Endometrium (tissue), 2 donors: ENCODE results near the gene FMR1.

Experiments
- FAIRE-seq: peaks from 2 replicates; lab custom pipeline; 2012; peaks lifted over from hg19 to GRCh38; lab: Jason Lieb, UNC
- donor health status: control.
- donor health status: control.

Gene FMR1

GRCh38 chrX:147916375-147916968 lies 4.8 kb downstream of the FMR1 start:
- FAIRE-seq: no peak

- FAIRE-seq: no peak
Observed at GRCh38 chrX:147917700-147918695, 6.3 kb downstream of the FMR1 start.

GRCh38 chrX:147920161-147920666 lies 8.5 kb downstream of the FMR1 start:
- no peak for FAIRE-seq

GRCh38 chrX:147923605-147924004 lies 11.9 kb downstream of the FMR1 start:
- no peak for FAIRE-seq

GRCh38 chrX:147927256-147927655 lies 15.5 kb downstream of the FMR1 start:
- no peak for FAIRE-seq

GRCh38 chrX:147933815-147934214 lies 22.1 kb downstream of the FMR1 start:
- FAIRE-seq: no peak

- FAIRE-seq: no peak
Observed at GRCh38 chrX:147935156-147935758, 23.5 kb downstream of the FMR1 start.

GRCh38 chrX:147945286-147945685 lies 33.6 kb downstream of the FMR1 start:
- no peak for FAIRE-seq

GRCh38 chrX:147948531-147948930 lies 36.8 kb downstream of the FMR1 start:
- FAIRE-seq: no peak

- FAIRE-seq: no peak
Observed at GRCh38 chrX:147950352-147950751, 38.6 kb downstream of the FMR1 start.

GRCh38 chrX:147953976-147954375 lies 42.3 kb downstream of the FMR1 start:
- no peak for FAIRE-seq

GRCh38 chrX:147957291-147957690 lies 45.6 kb downstream of the FMR1 start:
- no peak for FAIRE-seq

GRCh38 chrX:147958291-147958690 lies 46.6 kb downstream of the FMR1 start:
- no peak for FAIRE-seq

- no peak for FAIRE-seq
Observed at GRCh38 chrX:147960722-147961121, 49.0 kb downstream of the FMR1 start.

GRCh38 chrX:147962476-147962875 lies 50.8 kb downstream of the FMR1 start:
- FAIRE-seq: no peak

- no peak for FAIRE-seq
Observed at GRCh38 chrX:147978931-147979330, 67.2 kb downstream of the FMR1 start.

- no peak for FAIRE-seq
Observed at GRCh38 chrX:147981038-147981752, 69.5 kb downstream of the FMR1 start, which contains the start of gene FMR1NB. FMR1NB (plus strand) TSS chrX:147981337; CDS start chrX:147981403, 66 bp downstream.
